GM19395 (cell line): ENCODE results near the gene CAMSAP1.

ENCODE experiments used
- ATAC-seq: cut with Tn5 transposase; IDR thresholded peaks from one replicate; pipeline ENCODE4 v1.9.1; 2021; ENCODE audit warnings: mild to moderate bottlenecking, moderate library complexity; ENCODE audit not compliant: unreplicated experiment

The CAMSAP1 gene

DNA sequence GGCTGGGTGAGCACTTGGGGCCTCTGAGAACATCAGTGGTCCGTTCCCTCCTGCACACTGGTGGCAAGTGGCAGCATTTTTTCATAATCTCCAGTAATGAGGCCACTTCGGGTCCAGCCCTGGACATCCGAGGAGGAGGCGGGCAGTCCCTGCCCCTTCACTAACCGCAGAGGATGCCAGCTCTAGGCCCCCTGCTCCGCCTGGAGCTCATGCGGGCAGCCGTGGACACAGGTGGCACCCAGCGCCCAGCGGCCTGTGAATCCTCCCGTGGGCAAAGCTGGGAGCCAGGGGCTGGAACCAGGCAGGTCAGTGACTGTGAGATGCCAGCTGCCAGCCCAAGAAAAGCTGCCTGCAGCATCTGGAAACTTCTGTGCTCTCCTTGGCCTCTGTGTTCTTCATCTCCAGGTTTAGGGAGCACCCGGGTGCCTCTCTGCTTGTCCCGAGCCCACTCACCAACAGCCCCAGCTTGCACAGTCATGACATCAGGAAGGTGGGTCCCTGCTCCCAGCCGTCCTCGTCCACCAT is 112.9 kb downstream of the CAMSAP1 start:
- no peak for ATAC-seq

DNA sequence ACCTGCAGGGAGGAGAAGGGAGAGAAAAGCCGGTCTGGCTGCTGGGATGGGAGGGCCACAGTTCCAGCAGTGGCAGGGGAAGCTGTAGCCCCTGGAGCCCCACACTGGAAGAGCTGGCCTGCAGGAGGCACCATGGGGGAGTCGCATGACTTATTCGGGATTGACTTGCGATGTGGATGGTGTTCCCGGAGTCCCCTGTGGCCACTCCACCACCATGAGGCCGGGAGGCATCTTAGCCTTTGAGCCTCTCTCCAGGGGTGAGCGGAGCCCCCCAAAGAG is 113.3 kb downstream of the CAMSAP1 start:
- no peak for ATAC-seq

DNA sequence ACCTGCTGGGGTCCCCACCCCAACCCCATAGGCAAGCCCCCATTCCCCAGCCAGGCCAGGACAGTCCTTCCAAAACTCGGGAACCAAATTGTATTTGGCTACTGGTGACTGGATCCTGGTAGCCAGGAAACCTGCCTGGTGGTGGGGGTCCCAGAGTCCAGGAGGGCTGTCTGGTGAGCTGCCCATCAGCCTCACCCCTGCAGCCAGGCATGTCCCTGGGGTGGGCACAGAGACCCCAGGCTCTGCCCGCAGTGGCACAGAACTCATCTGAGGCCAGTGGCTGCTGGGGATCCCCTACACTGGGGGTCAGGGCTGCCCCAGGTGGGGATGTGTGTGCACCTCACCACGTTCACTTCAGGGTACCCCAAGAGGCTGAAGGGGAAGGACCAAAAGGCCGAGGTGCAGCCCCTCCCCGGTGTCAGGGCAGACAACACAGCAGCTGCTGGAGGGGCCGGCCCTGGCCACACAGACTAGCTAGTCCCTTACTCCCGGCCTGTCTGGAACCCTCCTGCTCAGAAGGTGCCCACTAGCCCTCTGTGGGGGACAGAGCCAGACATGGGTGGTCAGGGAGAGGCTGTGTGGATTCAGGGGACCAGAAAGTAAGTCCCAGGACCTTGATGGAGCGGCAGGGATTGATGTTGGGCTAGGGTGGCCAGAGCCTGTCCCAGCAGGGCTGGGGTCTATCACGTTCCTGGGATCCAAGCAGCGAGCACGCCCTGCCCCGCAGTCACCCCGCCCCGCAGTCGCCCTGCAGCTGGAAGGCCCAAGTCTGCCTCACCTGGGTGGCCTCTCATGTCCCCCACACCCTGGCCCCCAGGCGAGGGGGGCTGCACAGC is 113.9 kb downstream of the CAMSAP1 start:
- ATAC-seq = no peak

DNA sequence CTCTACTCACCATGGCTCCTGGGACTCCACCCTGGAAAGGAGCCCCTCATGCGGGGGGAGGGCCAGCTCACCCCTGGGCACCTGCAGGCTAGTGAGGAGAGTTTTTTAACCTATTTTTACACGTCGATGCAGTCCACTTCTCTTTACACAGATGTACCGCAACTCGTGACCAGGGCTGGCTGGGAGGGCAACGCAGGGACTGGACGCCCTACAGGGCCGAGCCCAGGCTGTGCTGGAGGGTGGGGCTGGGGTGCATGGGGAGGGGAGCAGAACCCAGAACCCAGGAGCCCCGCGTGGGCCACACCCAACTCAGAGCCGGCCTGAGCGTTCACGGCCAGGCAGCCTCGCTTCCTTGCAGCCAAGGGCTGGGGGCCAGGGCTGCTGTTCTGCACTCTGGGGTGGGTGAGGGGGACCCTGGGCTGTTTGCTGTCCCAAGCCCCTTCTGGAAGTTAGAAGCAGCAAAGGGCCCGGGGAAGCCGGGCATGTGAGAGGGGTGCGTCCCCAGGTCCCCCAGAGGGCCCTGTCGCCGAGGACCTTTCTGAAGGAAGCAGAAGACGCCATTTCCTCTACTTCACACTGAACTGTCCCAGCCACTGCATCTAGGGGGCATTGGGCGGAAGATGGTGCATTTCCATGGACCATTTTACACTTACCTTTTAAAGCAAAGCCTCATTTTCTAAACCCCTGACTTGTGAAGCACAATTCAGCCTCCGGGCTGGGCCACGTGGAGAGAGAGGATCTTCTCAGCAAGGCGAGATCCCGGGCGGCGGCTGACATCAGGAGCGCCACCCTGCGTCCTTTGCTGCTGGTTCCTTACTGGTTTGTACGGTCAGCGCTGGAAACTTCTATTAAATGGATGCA is 114.8 kb downstream of the CAMSAP1 start:
- no peak for ATAC-seq

DNA sequence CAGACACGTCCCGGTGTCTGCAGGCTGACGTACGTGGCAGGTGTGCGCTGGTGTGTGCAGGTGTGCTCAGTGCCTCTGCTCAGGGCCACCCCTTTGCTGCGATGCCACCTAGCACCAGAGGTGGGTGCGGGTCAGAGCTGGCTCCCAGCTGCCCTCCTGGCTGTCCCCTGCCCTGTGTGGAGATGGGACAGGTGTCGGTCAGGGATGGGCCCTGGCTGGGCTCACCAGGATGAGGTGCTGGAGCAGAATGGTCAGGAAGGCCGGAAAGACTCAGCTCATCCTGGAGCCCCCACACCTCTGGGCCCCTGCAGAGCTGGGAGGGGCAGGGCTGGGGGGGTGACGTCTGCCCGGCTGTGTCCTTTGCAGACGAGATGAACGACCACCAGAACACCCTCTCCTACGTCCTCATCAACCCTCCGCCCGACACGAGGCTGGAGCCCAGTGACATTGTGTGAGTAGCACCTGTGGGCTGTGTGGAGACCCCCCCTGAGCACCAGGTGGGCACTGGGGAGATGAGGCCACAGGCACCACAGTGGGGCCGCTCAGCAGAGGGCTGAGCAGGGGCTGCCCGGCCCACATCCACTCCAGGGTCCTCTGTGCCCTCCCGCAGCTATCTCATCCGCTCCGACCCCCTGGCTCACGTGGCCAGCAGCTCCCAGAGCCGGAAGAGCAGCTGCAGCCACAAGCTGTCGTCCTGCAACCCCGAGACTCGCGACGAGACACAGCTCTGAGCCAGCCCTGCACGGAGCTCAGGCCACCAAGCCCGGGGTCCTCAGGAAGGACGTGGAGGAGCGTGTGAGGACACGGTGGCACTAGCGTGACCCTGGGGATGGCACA is 115.7 kb downstream of the CAMSAP1 start:
- no peak for ATAC-seq

DNA sequence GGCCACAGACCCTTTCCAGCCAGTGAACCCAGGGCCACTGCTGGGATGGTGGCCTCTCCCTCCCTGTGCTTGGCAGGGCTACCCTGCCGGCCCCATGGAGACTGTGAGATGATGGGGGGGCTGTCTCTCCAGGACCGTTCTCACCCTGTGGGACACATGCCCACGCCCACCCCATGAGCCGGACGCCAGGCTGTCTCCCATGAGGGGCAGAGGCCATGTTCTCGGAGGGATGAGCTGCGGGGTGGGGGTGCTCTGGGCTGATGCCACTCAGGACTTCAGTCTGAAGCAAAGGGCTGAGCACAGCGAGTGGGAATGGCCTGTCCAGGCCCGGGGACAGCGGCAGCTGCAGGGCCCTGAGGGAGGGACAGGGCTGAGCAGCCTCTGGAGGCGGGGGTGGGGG is 116.5 kb downstream of the CAMSAP1 start:
- ATAC-seq = no peak

DNA sequence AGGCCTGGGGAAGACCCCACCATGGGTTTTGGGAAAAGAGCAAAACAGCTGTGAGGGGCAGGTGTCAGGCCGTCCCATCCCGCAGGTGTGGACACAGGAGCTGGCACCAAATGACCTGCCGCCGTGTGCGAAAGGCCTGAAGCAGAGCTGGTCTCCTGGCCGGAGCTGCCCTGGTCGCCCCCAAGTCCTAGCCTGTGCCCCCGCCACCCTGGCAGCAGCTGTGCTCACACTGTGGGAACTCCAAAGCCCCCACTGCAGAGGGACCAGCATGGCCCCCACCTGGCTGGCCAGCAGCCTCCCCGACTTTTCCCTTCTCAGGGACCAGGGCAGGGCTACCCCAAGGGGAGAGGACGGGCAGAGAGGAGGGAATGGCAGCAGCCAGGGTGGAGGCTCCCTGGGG is 117.0 kb downstream of the CAMSAP1 start:
- ATAC-seq = no peak

DNA sequence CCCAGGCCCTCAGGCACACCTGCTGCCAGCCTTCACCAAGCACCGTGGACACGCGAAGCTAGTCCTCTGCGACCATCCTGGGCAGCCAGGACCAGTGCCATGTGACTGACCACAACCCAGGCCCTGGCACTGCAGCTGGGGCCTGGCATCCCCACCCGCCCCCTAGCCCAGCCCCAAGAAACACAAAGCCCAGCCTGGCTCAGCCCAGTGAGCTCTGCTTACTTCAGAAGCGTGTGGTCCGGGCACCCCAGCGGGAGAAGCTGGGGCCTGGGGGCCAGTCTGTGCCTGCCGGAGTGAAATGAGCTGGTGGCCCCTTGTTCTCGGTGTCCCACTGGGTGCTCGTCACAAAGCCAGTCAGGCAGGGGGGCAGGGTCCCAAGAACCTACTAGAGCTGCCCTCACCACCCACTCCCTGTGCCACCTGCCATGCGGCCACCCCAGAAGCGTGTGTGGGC is 117.5 kb downstream of the CAMSAP1 start:
- no peak for ATAC-seq

DNA sequence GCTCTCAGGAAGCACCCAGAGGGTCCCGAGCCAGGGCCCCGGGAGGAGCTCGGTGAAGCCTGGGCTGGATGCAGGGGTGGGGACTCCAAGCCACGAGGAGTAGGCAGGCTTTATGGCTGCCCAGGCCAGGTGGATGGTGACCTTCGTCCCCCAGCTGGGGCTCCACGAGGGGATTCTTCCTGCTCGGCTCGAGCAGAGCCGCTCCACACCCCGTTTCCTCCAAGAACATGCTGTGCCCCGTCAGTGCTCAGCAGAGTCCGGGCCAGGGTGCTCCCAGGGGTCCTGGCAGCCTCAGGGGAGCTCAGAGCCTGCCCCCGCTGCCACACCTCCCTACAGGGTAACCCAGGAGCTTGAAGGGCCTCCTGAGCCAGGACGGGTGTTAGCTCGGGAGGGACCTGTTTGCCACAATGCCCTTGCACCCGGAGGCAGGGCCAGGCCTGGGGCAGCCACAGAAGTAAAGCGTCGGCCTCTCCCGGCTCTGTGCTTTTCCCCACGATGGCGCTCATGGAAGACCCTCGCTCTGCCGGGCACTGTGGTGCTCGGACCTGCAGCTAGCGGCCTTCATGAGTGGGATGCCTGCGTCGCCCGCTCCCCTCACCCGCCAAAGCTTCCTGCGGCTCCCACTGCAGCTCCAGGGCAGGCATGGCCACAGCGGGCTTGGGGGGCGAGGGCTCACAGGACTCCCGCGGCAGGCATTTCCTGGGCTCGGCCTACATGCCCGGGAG is 118.6 kb downstream of the CAMSAP1 start:
- no peak for ATAC-seq

DNA sequence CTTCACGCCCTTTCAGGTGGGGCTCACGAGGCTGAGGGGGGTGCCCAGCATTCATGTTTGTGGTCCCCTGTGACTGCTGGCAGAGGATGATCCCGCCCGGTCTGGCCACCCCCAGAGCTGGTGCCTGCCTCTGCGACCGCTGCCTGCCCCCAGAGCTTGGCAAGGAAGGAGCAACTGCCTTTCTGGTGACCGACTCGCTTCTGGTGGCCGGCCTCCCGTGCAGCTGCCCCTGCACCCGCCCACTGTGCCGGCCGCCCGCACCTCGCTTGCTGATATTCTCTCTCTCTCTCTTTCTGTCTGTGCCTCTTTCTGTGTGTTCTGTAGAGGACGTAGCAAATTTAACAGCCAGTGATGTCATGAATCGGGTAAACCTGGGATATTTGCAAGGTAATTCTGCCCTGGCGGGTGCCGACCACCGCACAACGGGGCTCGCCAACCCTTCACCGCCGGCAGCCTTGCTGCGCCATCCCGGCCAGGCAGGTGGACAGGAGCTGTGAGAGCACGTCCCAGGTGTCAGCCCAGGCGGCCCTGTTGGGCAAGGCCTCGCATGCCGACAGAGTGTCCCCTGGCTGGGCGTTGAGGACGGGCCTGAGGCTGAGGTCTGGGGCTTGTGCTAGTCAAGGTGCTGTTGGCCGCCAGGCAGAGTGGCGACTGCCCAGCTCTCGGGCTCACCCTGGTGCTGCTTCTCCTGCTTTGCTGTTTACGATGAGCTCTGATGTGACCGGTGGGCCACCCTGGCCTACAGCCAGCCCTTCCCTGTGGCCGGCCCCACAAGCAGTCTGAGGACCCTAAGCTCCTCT is 119.4 kb downstream of the CAMSAP1 start:
- ATAC-seq = no peak

DNA sequence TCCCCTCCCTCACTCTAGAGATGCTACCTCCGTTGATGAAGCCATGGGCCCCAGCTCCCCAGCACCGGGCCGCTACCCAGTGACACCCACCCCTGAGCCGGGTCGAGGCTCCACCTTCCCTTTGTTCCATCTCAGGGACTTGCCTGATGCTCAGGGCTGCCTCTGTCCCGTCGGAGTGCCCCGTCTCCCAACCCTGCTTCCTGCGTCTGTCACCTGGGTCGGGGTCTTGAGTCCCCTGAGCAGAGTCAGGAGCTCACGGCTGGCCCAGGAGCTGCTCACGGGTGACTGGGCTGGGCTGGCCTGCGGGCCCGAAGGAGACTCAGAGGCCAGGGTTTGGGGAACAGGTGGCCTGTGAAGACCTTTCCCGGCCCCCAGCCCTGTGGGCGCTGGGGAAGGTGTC is 120.0 kb downstream of the CAMSAP1 start:
- ATAC-seq = no peak

DNA sequence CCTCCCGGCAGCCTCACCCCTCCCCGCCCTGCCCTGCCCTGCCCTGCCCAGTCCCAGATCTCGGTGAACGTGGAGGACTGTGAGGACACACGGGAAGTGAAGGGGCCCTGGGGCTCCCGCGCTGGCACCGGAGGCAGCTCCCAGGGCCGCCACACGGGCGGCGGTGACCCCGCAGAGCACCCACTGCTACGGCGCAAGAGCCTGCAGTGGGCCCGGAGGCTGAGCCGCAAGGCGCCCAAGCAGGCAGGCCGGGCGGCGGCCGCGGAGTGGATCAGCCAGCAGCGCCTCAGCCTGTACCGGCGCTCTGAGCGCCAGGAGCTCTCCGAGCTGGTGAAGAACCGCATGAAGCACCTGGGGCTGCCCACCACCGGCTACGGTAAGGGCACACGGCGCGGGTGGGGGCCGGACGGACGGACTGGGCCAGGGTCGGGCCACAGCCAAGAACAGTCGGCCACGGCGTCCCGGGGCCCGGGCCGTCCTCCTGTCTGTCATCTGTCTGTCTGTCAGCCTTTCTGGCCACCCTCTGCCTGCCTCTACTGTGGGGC is 121.1 kb downstream of the CAMSAP1 start:
- no peak for ATAC-seq

DNA sequence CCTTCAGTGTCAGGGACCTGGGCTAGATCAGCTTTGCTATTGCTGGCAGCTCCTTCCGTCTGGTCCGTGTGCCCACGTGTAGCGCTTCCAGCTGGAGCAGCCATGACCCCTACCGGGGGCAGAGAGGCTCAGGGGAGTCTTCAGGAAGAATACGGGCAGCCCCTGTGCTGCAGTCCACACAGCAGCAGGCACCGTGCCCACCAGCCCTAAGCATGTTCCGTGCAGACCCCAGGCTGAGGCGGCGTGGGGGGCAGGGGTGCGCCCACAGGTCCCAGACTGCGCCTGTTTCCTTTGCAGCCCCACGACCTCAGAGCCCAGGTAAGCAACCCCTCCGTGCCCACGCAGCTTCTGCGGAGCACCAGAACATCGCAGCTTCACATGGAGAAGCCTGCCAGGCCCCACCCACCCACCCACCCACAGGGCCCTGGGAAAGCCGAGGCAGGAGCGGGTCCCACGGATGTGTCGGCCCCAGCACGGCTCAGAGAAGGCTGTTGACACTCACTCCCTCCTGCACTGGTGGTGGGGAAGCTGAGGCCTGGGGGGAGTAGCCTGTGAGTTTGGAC is 122.3 kb downstream of the CAMSAP1 start:
- ATAC-seq = no peak

DNA sequence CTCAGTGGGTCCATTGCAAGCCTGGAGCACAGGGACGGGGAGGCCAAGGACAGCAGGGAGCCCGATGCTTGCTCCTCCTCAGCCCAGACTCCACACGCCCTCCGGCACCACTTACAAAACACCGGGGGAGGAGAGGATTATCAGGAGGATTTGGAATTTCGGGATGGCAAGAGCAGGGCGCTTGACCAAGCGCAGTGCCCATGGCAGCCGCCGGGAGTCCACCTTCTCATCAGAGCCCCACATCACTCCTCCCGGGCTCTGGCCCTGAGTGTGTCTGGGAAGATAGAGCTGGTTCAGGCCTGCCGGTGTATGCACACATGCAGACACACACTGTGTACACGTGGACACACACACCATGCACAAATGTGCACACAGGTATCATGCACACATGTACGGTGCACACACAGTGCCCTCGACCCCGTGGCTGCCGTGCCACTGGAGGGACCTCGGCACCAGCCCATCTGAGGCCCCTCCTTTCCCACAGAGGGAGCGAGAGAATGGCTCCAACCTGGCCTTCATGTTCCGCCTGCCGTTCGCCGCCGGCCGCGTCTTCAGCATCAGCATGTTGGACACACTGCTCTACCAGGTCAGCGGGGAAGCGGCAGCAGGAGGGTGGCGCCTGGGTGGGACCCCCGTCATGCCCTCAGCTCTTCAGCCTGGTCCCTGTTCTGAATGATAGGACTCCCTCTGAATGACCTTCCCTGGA is 123.7 kb downstream of the CAMSAP1 start:
- no peak for ATAC-seq

DNA sequence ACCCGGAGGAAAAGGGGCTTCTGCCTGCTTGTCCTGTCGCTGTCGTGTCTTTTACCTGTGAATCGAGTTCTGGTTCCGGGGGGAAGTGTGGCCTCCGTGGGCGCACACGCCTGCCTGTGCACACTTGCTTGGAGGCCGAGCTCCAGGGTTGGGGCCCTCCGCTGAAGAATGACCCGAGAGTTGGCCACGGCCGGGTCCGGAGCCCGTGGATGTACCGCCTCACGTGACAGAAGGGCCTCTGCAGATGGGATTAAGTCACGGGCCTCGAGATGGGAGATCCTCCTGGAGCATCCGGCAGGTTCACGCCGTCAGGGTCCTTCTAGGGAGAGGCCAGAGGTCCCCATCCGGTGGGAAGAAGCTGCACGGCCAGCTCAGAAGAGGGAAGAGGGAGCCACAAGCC is 124.4 kb downstream of the CAMSAP1 start:
- ATAC-seq = no peak

DNA sequence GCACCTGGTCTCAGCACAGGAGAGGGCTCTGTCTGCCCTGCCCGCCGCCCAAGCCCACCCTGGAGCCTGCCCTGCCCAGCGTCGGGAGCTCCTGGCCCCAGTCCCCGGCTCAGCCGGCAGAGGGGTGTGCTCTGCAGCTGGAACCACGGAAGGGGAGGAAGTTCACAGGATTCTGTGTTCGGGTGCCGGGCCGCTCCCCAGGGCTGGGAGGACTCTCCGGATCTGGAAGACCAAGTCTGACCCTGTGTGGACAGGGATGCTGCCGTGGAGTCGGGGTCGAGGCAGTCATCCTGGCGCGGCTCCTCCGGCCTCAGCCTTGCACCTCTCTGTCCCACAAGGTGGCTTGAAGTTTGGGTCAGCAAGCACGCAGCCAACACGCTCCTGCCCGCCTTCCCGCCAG is 126.7 kb downstream of the CAMSAP1 start:
- ATAC-seq = no peak

DNA sequence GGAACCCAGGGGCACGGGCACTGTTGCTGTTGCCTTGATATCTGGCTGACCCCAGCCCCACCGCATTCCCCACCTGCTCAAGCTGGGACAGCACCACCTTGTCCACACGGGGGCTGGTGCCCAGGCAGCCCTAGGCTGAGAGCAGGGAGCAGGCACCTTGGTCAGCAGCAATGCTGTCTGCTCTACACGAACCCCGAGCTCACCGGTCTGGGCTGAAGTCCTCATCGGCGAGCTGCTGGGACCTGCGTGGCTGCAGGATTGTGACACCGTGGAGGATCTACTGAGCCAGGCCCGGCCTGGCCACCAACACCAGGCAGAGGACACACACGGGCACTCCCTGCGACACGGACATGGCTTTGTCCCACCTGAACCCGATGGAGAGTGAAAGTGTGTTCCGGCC is 127.3 kb downstream of the CAMSAP1 start:
- no peak for ATAC-seq

DNA sequence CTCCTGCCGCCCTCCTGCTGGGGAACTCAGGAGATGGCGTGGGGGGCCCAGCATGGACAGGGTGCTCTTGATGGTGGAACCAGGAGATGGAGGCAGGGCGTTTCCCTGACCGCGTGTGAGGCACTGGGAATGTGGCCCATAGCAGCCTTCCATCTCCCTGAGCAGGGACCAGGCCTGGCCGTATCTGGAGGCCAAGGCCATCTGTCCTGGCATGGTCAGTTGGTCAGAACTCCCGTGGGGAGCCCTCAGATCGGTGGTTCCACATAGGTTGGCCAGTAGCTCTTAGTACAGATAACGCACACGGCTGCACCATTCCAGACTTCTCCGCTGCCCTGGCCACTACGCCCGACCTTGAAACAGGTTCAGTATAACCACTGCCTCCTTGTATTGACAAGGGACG is 127.8 kb downstream of the CAMSAP1 start:
- ATAC-seq = no peak
